Right atrium auricular region (tissue), 2 donors: ENCODE measurements around the gene WNT9A. TPM values are rescaled to one million over a fixed set of nuclear protein-coding genes. Genes with fewer than 3 reads are reported as not detected.

Experiments
- DNase-seq: peaks from one replicate; pipeline ENCODE4 v3.0.0-alpha.2; 2019; ENCODE audit warnings: low spot score
- H3K27ac ChIP-seq, 2 donors: fragments of 200-600 bp; sonication (generic); 1 replicate in 1 of 2; 2 replicates in 1 of 2; pipeline ENCODE4 v1.5.1; 2016 to 2019
- H3K27me3 ChIP-seq, 2 donors: fragments of 200-600 bp; sonication (generic); one replicate each; pipeline versions ENCODE4 v1.5.1 to v1.6.0; 2017 to 2019
- H3K36me3 ChIP-seq: fragments of 200-600 bp; sonication (generic); one replicate; pipeline ENCODE4 v1.5.1; 2016
- H3K4me1 ChIP-seq, 2 donors: fragments of 200-600 bp; sonication (generic); one replicate each; pipeline versions ENCODE4 v1.5.1 to v1.6.0; 2017 to 2019
- H3K4me3 ChIP-seq, 2 donors: fragments of 200-600 bp; sonication (generic); 1 replicate in 1 of 2; 2 replicates in 1 of 2; pipeline ENCODE4 v1.5.1; 2017 to 2019; ENCODE audit warnings: mild to moderate bottlenecking in 1 of 2, moderate library complexity in 1 of 2
- H3K9me3 ChIP-seq, 2 donors: fragments of 200-600 bp; sonication (generic); one replicate each; pipeline ENCODE4 v1.5.1; 2019
- CTCF ChIP-seq, 2 donors: fragments of 200-600 bp; sonication (generic); IDR thresholded peaks; one replicate each; pipeline ENCODE4 v1.5.1; 2019; ENCODE audit warnings: antibody characterized with exemption in 2 of 2
- total RNA-seq, 2 donors: library from RNA; depleted of rRNA; stranded (reverse); fragments of >200 nt; gene quantifications; one replicate each; pipeline ENCODE4 v1.1.0, GENCODE V29; 2016

Gene WNT9A
- total RNA-seq, 2 donors from 2014 or later: 0.78 to 2.2 TPM

DNA sequence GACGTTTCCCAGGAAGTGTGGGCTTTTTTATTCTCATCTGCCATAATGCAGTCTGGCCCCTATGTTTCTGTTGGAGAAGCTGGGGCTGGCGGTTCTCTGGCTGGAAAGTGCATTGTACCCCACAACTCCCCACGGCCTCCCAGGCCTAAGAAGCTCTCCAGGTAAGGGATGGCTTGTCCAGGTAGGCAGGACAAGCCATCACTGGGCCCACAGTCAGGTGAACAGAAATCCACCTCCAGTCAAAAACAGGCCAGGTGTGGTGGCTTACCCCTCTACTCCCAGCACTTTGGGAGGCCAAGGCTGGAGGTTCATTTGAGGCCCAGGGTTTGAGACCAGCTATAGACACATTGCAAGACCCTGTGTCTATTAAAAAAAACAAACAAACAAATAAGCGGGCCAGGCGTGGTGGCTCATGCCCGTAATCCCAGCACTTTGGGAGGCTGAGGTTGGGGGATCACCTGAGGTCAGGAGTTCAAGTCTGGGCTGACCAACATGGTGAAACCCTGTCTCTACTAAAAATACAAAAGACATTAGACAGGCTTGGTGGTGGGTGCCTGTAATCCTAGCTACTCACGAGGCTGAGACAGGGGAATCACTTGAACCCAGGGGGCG, 3.1 kb upstream of the WNT9A start:
- no peaks in the 10 kb centered on the region for H3K36me3 ChIP-seq
- H3K4me3 ChIP-seq: no peak overlapping the region
- no peaks in the 10 kb centered on the region for H3K27me3 ChIP-seq
- no peak for TF ChIP-seq CTCF (IDR thresholded peaks at IDR 0.05)
- H3K27ac ChIP-seq: no peak overlapping the region
- H3K9me3 ChIP-seq: peaks cover 0 to 4% of the 10 kb centered on the region in 2 donors
- peaks cover 0 to 27% of the 10 kb centered on the region in 2 donors for H3K4me1 ChIP-seq
- peak; percentile 46 for DNase-seq

DNA sequence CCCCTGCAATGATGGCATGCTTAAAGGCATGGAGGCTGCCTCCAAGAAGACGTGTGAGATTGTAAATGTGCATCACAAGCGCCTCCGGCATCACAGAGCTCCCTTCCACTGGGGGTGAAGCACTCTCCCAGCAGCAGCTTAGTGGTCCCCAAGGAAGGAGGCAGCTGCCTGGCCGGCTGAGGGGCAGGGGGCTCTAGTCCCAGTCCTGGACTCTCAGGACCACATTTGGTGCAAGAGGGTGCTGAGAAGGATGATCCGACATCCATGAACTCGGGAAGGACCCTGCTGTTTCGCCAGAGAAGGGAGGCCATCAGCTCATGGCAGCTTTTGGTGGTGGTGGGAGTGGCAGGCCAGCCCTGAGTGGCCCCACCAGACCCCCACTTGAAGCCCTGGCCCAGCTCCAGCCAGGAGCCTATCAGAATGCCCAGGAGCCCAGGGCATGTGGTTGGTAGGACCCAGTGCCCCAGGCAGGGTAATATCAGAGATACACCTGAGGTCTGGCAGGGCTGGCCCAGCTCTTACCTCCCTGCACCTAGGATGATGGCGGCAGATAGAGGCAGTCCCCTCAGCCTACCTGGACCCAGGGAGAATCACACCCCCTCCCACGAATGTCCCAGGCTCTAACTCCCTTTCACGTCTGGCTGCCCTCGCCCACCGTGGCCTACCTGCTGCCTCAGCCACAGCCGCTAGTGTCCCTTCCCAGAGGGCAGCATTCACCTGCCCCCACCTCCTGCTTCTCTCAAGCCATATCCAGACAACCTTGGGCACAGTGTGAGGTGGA, 2.4 kb upstream of the WNT9A start:
- Histone ChIP-seq H3K4me3 (no peak overlapping the region), H3K4me1 (peaks cover 0 to 31% of the 10 kb centered on the region in 2 donors), H3K27ac (no peak overlapping the region), H3K27me3 (no peaks in the 10 kb centered on the region), H3K9me3 (peaks cover 0 to 4% of the 10 kb centered on the region in 2 donors), H3K36me3 (no peaks in the 10 kb centered on the region)
- no peak for TF ChIP-seq CTCF (IDR thresholded peaks at IDR 0.05)
- DNase-seq: peak; percentile 47

DNA sequence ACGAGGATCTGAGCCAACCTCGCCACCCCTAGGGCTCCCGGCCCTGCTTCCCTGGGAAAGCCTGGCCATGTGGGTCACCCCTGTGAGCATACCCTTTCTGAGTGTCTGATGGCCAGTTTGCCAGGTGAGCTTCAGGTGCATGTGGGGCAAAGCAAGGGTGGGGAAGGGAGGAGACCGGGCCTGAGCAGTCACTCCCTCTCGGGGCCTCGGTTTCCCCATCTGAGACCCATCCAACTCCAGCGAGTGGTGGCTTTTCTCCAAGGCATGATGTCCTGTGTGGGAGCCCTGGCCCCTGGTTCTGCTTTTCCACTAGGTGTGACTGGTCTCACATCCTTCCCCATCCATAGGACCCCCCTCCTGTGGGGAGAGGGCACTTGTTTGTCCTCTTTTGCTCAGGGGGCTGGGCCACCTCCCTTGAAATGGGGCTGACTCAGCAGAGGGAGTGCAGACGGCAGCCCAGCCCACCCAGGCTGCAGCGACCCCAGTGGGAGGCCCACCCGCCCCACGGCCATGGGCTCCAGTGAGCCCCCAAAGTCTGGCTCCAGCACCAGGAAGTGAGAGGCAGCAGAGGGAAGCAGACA, 1.7 kb upstream of the WNT9A start:
- no peak for TF ChIP-seq CTCF (IDR thresholded peaks at IDR 0.05)
- Histone ChIP-seq H3K4me3 (no peak overlapping the region), H3K9me3 (peaks cover 0 to under 1% of the 10 kb centered on the region in 2 donors), H3K4me1 (peaks cover 0 to 31% of the 10 kb centered on the region in 2 donors), H3K27me3 (no peaks in the 10 kb centered on the region), H3K27ac (no peak overlapping the region), H3K36me3 (no peaks in the 10 kb centered on the region)
- peak; percentile 50 for DNase-seq

- DNase-seq: peak; percentile 58
- H3K4me1 ChIP-seq: peaks cover 0 to 31% of the 10 kb centered on the region in 2 donors
- no peaks in the 10 kb centered on the region for H3K9me3 ChIP-seq
- H3K36me3 ChIP-seq: no peaks in the 10 kb centered on the region
- H3K4me3 ChIP-seq: peak overlapping the region; percentile 50 to 62
- H3K27ac ChIP-seq: peak overlapping the region; percentile 67 to 70
- TF ChIP-seq CTCF (IDR thresholded peaks at IDR 0.05): no peak
- H3K27me3 ChIP-seq: no peaks in the 10 kb centered on the region
Observed at GRCh38 chr1:227948493-227949260, 945 bp upstream of the WNT9A start.

- no peak for TF ChIP-seq CTCF (IDR thresholded peaks at IDR 0.05)
- peak overlapping the region; percentile 31 to 62 for H3K4me3 ChIP-seq
Observed at GRCh38 chr1:227947386-227947675, 401 bp downstream of the WNT9A start.

More at GRCh38 chr1:227947386-227947675, 401 bp downstream of the WNT9A start:
- peak; percentile 50 for DNase-seq
- no peaks in the 10 kb centered on the region for H3K36me3 ChIP-seq
- no peaks in the 10 kb centered on the region for H3K27me3 ChIP-seq
- peaks cover 0 to 31% of the 10 kb centered on the region in 2 donors for H3K4me1 ChIP-seq
- H3K9me3 ChIP-seq: no peaks in the 10 kb centered on the region
- peak overlapping the region; percentile 55 for H3K27ac ChIP-seq
